ENCODE measurements around the gene PITPNM3. TPM values are rescaled to one million over a fixed set of nuclear protein-coding genes. Genes with fewer than 3 reads are reported as not detected.

Gene PITPNM3
- total RNA-seq, 1 experiment from 2014 or later, result 0.44 TPM

GRCh38 chr17:6560496-6560895 lies 4.1 kb upstream of the PITPNM3 start:
- ChIA-PET POLR2A (no interaction called here), CTCF (no interaction called here)
- no peaks in the 10 kb centered on the region for H3K4me1 ChIP-seq (ENCODE audit: control insufficient read depth, insufficient read depth, low read length)
- ATAC-seq (no peak), DNase-seq (ENCODE audit: low read depth, low spot score) (no peak)
- no peak overlapping the region for H3K4me3 ChIP-seq (ENCODE audit: low read depth in 2 of 2, low read length in 2 of 2)
- no peaks in the 10 kb centered on the region for H3K9me3 ChIP-seq (ENCODE audit: control insufficient read depth, insufficient read depth, low read depth, low read length)
- no TSS peak for BruUV-seq (replicated peaks)
- in situ Hi-C loops (cut with HindIII; ENCODE audit: low pct_unique_long_range_greater_than_20kb, low sequenced_read_pairs), result no loop called here
- intact Hi-C loops (cut with micrococcal nuclease; ENCODE audit: unreplicated experiment), result no loop called here
- TF ChIP-seq POLR2AphosphoS5 (IDR thresholded peaks at IDR 0.05; ENCODE audit: low read depth, low read length), result no peak
- no peak for TF ChIP-seq REST (IDR thresholded peaks at IDR 0.05; ENCODE audit: insufficient read depth in 1 of 2, low read depth in 2 of 2, low read length in 1 of 2)
- TF ChIP-seq SIN3A (IDR thresholded peaks at IDR 0.05; ENCODE audit: borderline replicate concordance, insufficient read depth, low read depth, low read length), result no peak
- no peak for TF ChIP-seq CTCF (IDR thresholded peaks at IDR 0.05)
- TF ChIP-seq TCF7L2 (IDR thresholded peaks at IDR 0.05; ENCODE audit: low read depth, low read length), result no peak
- H3K27me3 ChIP-seq (ENCODE audit: control insufficient read depth, insufficient read depth, low read length), result peaks cover 6% of the 10 kb centered on the region
- H3K36me3 ChIP-seq (ENCODE audit: control insufficient read depth, insufficient read depth, low read length), result no peaks in the 10 kb centered on the region
- H3K27ac ChIP-seq (ENCODE audit: low read length), result no peak overlapping the region

- no peak overlapping the region for H3K4me3 ChIP-seq (ENCODE audit: low read depth in 2 of 2, low read length in 2 of 2)
- no peak for TF ChIP-seq SIN3A (IDR thresholded peaks at IDR 0.05; ENCODE audit: borderline replicate concordance, insufficient read depth, low read depth, low read length)
- no peak for TF ChIP-seq POLR2AphosphoS5 (IDR thresholded peaks at IDR 0.05; ENCODE audit: low read depth, low read length)
- TF ChIP-seq TCF7L2 (IDR thresholded peaks at IDR 0.05; ENCODE audit: low read depth, low read length), result no peak
- no peak for TF ChIP-seq CTCF (IDR thresholded peaks at IDR 0.05)
- no peak for TF ChIP-seq REST (IDR thresholded peaks at IDR 0.05; ENCODE audit: insufficient read depth in 1 of 2, low read depth in 2 of 2, low read length in 1 of 2)
- no peaks in the 10 kb centered on the region for H3K9me3 ChIP-seq (ENCODE audit: control insufficient read depth, insufficient read depth, low read depth, low read length)
- H3K27me3 ChIP-seq (ENCODE audit: control insufficient read depth, insufficient read depth, low read length), result peaks cover 6% of the 10 kb centered on the region
- no TSS peak for BruUV-seq (replicated peaks)
- H3K4me1 ChIP-seq (ENCODE audit: control insufficient read depth, insufficient read depth, low read length), result no peaks in the 10 kb centered on the region; the same call in 1 of the 2 replicates
- DNase-seq (ENCODE audit: low read depth, low spot score) (no peak), ATAC-seq (no peak)
- intact Hi-C loops (cut with micrococcal nuclease; ENCODE audit: unreplicated experiment), result no loop called here
- no peak overlapping the region for H3K27ac ChIP-seq (ENCODE audit: low read length)
- no peaks in the 10 kb centered on the region for H3K36me3 ChIP-seq (ENCODE audit: control insufficient read depth, insufficient read depth, low read length)
- ChIA-PET POLR2A (no interaction called here), CTCF (no interaction called here)
- in situ Hi-C loops (cut with HindIII; ENCODE audit: low pct_unique_long_range_greater_than_20kb, low sequenced_read_pairs), result no loop called here
Observed at GRCh38 chr17:6559753-6560215, 3.4 kb upstream of the PITPNM3 start.
